Activated B cell treated with CpG ODN at 0.5 μM for 24 hours (primary cell): ENCODE data around the gene GKN2. TPM values are rescaled to one million over a fixed set of nuclear protein-coding genes. Genes with fewer than 3 reads are reported as not detected.

Source experiments
- ATAC-seq: fragments of 200-7000 bp; cut with Tn5 transposase; one replicate; pipeline ENCODE4 v1.10.0; 2021; ENCODE audit warnings: low read depth, mild to moderate bottlenecking, moderate library complexity
- CTCF ChIA-PET: fragments of 350-600 bp; sonication (Branson Sonifier 250); formaldehyde crosslinking; loops from one replicate; lab custom pipeline; 2021; ENCODE audit warnings: antibody characterized with exemption; lab: Charles Lee
- POLR2A ChIA-PET: fragments of 350-600 bp; sonication (Branson Sonifier 250); formaldehyde crosslinking; loops from one replicate; lab custom pipeline; 2021; ENCODE audit warnings: antibody characterized with exemption; lab: Charles Lee
- DNase-seq: peaks from one replicate; pipeline ENCODE4 v3.0.0; 2022
- H3K27ac Mint-ChIP-seq: one replicate; pipeline ENCODE4 v1.8.0; 2020; ENCODE audit warnings: mixed read lengths
- H3K27me3 Mint-ChIP-seq: one replicate; pipeline ENCODE4 v1.8.0; 2021; ENCODE audit warnings: mixed read lengths
- H3K36me3 Mint-ChIP-seq: one replicate; pipeline ENCODE4 v1.8.0; 2021; ENCODE audit warnings: low read depth, mixed read lengths
- H3K4me1 Mint-ChIP-seq: one replicate; pipeline ENCODE4 v1.8.0; 2021; ENCODE audit warnings: mixed read lengths
- H3K4me3 Mint-ChIP-seq: one replicate; pipeline ENCODE4 v1.8.0; 2020; ENCODE audit warnings: mild to moderate bottlenecking, mixed read lengths
- H3K9me3 Mint-ChIP-seq: one replicate; pipeline ENCODE4 v1.8.0; 2020; ENCODE audit warnings: mixed read lengths
- intact Hi-C: fragments of 100-400 bp; cut with micrococcal nuclease; formaldehyde crosslinking; loops from one replicate; pipeline ENCODE4 v1.15.1; 2024
- total RNA-seq: library from RNA; stranded (reverse); gene quantifications from 2 replicates; pipeline ENCODE4 v1.2.3, GENCODE V29; 2022
- TF ChIP-seq, protein P1 (sequence below): fragments of 200-600 bp; IDR thresholded peaks from one replicate; pipeline ENCODE4 v1.8.0; 2022; ENCODE audit warnings: antibody characterized with exemption, mild to moderate bottlenecking

The GKN2 gene
- total RNA-seq, 1 donor from 2014 or later: not detected

GRCh38 chr2:68946117-68946516 lies 6.6 kb downstream of the GKN2 start:
- Mint-ChIP-seq H3K4me3 (no peak overlapping the region), H3K27me3 (peaks cover 33% of the 10 kb centered on the region), H3K36me3 (no peaks in the 10 kb centered on the region), H3K27ac (no peak overlapping the region), H3K4me1 (no peaks in the 10 kb centered on the region), H3K9me3 (peaks cover 4% of the 10 kb centered on the region)
- DNase-seq (no peak), ATAC-seq (no peak)
- TF ChIP-seq, protein P1, sequence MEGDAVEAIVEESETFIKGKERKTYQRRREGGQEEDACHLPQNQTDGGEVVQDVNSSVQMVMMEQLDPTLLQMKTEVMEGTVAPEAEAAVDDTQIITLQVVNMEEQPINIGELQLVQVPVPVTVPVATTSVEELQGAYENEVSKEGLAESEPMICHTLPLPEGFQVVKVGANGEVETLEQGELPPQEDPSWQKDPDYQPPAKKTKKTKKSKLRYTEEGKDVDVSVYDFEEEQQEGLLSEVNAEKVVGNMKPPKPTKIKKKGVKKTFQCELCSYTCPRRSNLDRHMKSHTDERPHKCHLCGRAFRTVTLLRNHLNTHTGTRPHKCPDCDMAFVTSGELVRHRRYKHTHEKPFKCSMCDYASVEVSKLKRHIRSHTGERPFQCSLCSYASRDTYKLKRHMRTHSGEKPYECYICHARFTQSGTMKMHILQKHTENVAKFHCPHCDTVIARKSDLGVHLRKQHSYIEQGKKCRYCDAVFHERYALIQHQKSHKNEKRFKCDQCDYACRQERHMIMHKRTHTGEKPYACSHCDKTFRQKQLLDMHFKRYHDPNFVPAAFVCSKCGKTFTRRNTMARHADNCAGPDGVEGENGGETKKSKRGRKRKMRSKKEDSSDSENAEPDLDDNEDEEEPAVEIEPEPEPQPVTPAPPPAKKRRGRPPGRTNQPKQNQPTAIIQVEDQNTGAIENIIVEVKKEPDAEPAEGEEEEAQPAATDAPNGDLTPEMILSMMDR: no peak
- CTCF ChIA-PET: no interaction called here
- POLR2A ChIA-PET: no interaction called here
- intact Hi-C loops: no loop called here

DNA sequence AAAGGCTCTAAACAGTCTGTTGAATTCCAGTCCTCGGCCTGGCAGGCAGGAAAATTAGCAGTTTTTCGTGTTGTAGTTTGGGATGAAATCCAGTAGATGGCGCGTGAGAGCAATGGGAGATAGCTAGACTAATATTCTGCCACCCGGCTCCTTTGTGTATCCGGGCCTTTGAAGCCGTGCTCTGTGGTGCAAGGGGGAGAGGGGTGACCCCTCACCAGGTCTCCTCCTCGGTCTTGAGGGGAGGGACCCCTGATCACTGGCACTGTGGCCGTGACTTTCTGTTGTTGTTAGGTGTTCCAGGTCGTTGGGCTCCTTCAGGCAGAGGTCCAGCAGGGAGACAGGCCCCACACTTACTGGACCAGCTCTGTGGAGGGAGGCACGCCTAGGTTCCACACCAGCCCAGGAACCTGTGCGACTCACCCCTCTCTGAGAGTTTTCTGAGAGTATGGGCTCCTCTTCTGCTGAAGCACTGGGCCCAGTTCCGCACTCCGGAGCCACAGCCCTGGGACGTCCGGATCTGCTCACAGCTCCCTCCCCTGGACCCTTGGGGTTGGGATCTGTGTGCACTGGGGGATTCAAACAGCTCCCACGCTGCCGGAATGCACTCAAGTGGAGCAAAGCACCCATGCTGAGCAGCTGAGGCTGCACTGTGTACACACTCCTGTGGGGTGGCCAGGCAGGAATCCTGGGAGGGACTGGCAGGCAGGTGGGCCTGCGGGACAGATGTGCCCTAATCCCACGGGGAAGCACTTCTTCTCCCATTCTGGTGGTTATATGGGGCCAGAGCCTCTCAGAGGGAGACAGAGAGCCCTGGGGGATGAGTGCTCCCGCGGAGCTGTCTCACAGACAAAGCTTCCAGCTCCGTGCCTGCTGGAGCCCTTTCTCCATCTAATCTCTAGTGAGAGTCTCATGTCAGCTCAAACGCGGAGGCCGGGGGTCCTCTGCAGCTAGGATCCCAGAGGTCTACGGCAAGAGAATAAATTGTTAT lies 8.8 kb downstream of the GKN2 start:
- Mint-ChIP-seq H3K4me1 (no peaks in the 10 kb centered on the region), H3K27me3 (peaks cover 44% of the 10 kb centered on the region), H3K4me3 (no peak overlapping the region), H3K36me3 (no peaks in the 10 kb centered on the region), H3K9me3 (peaks cover 11% of the 10 kb centered on the region), H3K27ac (no peak overlapping the region)
- DNase-seq: peak; percentile 28
- ChIA-PET CTCF (interaction anchor here (0.6 to 2.1 kb wide), 7 partner anchors 10 to 553 kb away, joined by 3 to 10 read pairs (median 3); no protein-coding TSS in a partner anchor), POLR2A (no interaction called here)
- peak; percentile 68 for ATAC-seq
- TF ChIP-seq, protein P1: no peak
- intact Hi-C loops: loop anchor here (1.0 kb wide), 1 partner anchor 363 kb away; no protein-coding TSS in a partner anchor

DNA sequence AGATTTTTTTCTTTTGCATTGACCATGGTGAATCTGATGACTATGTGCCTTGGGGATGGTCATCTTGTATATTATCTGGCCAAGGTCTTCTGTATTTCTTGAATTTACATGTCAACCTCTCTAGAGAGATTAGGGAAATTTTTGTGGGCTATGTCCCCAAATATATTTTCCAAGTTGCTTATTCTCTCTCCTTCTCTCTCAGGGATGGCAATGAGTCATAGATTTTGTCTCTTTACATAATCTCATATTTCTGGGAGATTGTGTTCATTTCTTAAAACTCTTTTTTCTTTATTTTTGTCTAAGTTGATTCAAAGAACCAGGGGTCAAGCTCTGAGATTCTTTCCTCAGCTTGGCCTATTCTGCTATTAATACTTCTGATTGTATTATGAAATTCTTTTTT lies 9.9 kb downstream of the GKN2 start:
- Mint-ChIP-seq H3K36me3 (no peaks in the 10 kb centered on the region), H3K9me3 (peaks cover 12% of the 10 kb centered on the region), H3K4me1 (no peaks in the 10 kb centered on the region), H3K4me3 (no peak overlapping the region), H3K27ac (no peak overlapping the region), H3K27me3 (peaks cover 44% of the 10 kb centered on the region)
- TF ChIP-seq, protein P1: no peak
- ChIA-PET CTCF (interaction anchor here (1.0 to 2.1 kb wide), 4 partner anchors 9 to 479 kb away, joined by 3 to 10 read pairs (median 4); no protein-coding TSS in a partner anchor), POLR2A (no interaction called here)
- intact Hi-C loops: loop anchor here (1.0 kb wide), 1 partner anchor 364 kb away; no protein-coding TSS in a partner anchor
- ATAC-seq: no peak
- no peak for DNase-seq

- no peak for DNase-seq
- ChIA-PET POLR2A (no interaction called here), CTCF (no interaction called here)
- intact Hi-C loops: no loop called here
- Mint-ChIP-seq H3K4me1 (no peaks in the 10 kb centered on the region), H3K27ac (no peak overlapping the region), H3K4me3 (no peak overlapping the region), H3K9me3 (peaks cover 8% of the 10 kb centered on the region), H3K36me3 (no peaks in the 10 kb centered on the region), H3K27me3 (peaks cover 42% of the 10 kb centered on the region)
- TF ChIP-seq, protein P1: no peak
- no peak for ATAC-seq
Measured at GRCh38 chr2:68940369-68940768, 12.3 kb downstream of the GKN2 start.

GRCh38 chr2:68939962-68940361 lies 12.7 kb downstream of the GKN2 start:
- no peaks in the 10 kb centered on the region for H3K4me1 Mint-ChIP-seq
- ATAC-seq (no peak), DNase-seq (no peak)
- TF ChIP-seq, protein P1: no peak
- peaks cover 8% of the 10 kb centered on the region for H3K9me3 Mint-ChIP-seq
- no peaks in the 10 kb centered on the region for H3K36me3 Mint-ChIP-seq
- intact Hi-C loops: no loop called here
- H3K4me3 Mint-ChIP-seq: no peak overlapping the region
- POLR2A ChIA-PET: no interaction called here
- CTCF ChIA-PET: no interaction called here
- H3K27me3 Mint-ChIP-seq: peaks cover 42% of the 10 kb centered on the region
- H3K27ac Mint-ChIP-seq: no peak overlapping the region
